ENCODE measurements around the gene SMPDL3A.
A peak's percentile ranks its signal among the peaks of the same experiment; 100 is the strongest.

Gene SMPDL3A

DNA sequence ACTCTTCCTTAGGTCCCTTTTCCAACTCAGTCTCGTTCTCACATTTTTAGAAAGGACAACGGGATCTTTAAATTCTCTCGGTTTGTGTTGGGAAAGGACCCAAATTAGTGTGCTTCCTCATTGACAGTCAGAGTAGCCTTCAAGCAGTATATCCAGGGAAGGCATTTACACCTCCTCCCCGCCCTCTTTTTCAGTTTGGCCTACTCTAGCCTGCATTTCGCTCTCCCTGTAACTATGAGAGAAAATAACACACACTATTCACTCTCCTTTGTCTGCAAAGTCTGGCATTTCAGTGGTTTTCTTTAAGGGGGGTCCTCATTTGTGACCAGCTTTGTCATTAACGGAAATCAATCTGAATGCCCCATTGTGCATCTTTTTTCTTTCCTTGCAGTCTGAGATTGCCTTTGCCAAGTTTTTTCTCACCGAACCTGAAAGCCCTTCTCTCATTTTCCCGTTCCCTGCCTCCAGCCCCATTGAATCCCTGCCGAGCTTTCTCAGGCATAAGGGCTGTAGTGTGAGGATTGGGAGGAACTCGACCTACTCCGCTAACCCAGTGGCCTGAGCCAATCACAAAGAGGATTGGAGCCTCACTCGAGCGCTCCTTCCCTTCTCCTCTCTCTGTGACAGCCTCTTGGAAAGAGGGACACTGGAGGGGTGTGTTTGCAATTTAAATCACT is 9.9 kb upstream of the SMPDL3A start:
- no peak for DNase-seq

DNA sequence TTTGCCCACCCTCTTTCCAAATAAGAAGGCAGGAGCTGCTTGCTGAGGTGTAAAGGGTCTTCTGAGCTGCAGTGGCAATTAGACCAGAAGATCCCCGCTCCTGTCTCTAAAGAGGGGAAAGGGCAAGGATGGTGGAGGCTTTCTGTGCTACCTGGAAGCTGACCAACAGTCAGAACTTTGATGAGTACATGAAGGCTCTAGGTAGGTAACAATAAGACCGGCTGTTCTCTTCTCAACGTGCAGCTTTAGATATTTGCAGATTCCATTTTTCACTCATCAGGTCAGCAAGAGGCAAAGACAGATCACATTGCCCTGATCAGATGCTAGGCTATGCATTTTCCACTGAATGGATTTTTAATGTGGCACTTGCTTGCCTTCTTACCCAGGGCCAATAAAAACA is 9.4 kb upstream of the SMPDL3A start, which contains the start of gene FABP7:
TSS of gene FABP7 (plus strand) at position 50 of the 400 bp plus-strand sequence. CDS start at position 129, 79 bp downstream.
- DNase-seq, result no peak

DNA sequence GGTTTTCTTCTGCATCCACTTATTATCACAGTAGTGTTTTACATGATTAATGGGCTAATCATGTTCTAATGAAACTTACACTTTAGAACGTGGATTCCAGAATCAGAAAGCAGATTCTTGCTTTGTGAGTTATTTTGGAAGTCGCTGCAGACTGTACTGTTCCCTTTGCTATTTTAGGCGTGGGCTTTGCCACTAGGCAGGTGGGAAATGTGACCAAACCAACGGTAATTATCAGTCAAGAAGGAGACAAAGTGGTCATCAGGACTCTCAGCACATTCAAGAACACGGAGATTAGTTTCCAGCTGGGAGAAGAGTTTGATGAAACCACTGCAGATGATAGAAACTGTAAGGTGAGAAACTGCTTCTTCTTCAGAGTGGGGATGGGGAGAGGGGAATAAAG is 8.9 kb upstream of the SMPDL3A start:
- no peak for DNase-seq

DNA sequence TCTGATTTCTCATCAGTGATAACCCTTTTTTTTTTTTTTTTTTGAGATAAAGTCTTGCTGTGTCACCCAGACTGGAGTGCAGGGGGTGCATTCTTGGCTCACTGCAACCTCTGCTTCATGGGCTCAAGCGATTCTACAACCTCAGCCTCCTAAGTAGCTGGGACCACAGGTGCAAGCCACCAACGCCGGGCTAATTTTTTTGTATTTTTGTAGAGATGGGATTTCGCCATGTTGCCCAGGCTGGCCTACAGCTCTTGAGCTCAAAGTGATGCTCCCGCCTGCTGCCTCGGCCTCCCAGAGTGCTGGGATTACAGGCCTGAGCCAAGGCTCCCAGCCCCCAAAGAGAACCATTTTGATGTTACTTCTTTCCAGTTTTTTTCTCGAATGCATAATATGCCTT is 7.3 kb upstream of the SMPDL3A start:
- DNase-seq, result no peak

DNA sequence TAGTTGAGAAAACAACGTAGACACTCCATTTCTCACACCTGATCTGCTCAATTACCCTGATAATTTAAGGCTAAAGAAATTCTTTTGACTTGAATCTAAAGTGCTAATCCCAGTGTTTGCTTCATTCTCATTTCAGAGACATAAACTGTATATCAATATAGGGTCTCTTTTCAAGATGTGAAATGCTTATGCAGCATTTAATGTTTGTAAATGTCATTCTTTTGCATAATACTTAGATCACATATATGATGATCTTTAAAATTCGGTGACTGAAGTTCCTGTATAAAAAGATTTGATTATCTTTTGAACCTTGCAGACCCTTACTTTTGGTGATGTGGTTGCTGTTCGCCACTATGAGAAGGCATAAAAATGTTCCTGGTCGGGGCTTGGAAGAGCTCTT is 5.7 kb upstream of the SMPDL3A start:
- DNase-seq, result no peak

DNA sequence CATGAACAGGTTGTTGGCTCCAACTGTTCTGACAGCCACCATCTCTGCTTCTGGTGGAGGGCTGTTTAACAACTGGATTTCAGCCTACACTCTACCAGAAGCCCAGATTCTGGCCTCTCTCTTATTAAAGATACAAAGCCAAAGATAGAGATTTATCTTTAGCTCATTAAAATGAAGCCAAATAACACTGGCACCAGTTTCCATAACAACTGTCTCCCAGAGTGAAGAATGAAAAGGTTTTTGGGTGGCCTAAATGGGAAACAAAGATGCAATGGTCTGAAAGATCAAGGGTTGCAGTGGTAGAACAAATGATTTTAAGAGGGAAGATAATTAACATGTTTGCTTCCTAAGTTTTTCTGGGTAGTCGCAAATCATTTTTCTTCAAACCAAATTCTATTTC is 3.2 kb upstream of the SMPDL3A start:
- no peak for DNase-seq

DNA sequence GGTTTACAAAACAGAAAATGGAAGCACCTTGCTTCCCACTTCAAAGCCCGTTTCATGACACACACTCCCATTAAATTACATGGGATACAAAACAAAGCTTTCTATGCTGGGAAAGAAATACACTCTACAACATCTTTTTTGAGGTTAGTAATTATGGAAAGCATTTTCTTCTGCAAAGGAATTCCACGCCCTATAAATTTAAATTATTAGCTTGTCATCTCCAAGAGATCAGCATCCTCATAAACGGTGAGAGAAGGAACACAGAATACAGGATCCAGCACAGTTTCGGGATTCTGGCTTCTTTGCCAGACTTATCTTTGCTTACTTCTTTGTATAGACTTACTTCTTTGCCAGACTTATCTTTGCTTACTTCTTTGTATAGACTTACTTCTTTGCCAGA is 1.3 kb upstream of the SMPDL3A start:
- DNase-seq, result no peak

DNA sequence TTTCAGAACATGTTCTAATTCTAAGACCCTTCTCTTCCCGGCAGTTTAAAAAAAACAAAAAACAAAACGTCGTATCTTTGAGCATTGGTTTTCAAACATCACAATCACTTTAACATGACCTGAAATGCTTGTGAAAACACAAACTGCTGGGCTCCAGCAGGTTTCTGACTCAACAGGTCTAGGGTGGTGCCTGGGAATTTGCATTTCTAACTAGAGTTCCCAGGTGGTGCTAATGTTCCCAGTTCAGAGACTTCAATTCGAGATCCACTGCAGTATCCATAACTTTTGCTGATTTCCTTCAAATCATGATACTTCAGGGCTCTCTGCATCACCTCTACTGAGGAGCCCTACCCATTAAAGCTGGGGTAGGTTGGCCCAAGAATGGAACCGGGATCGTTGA is 850 bp upstream of the SMPDL3A start:
- no peak for DNase-seq

DNA sequence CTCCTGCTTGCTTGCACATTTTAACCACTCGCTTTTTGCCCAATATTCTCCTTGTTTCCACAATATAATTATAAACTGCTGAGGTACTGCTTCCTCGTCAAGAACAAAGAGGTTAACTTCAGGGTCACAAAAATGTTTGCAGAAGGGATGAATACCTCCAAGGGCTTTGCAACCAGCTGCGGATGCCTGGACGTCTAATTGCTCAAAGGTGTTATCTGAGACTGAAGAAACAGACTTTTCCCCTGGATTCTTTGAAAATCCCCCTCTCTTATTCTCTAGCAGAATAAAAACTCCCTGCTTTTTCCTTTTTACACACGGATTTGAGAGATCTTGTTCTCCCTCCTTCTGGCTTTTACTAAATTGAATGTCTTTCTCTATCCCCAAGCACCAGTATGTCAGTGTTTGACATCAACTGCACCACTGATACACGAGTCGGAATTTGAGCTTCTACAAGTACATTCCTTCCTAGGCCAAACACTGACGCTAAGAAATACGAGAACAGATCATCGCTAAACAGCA is 336 bp upstream of the SMPDL3A start:
- DNase-seq, result peak; percentile 84

DNA sequence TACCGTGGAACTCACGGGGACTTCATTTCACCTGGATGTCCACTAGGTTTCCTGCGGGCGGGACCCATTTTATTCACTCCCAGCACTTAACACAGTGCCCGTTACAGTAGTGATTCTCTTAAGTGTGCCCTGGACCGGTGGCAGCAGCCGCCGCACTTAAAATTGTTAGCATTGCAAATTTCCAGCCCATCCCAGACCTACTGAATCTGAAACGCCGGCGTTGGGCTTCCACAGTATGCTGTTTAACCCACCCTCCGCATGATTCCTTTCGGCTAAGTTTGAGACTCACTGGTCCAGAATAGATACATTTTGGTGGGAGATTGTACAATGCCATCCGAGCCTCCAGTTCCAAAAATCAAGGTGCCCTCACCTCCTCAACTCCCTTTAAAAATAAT is 967 bp downstream of the SMPDL3A start:
- no peak for DNase-seq

DNA sequence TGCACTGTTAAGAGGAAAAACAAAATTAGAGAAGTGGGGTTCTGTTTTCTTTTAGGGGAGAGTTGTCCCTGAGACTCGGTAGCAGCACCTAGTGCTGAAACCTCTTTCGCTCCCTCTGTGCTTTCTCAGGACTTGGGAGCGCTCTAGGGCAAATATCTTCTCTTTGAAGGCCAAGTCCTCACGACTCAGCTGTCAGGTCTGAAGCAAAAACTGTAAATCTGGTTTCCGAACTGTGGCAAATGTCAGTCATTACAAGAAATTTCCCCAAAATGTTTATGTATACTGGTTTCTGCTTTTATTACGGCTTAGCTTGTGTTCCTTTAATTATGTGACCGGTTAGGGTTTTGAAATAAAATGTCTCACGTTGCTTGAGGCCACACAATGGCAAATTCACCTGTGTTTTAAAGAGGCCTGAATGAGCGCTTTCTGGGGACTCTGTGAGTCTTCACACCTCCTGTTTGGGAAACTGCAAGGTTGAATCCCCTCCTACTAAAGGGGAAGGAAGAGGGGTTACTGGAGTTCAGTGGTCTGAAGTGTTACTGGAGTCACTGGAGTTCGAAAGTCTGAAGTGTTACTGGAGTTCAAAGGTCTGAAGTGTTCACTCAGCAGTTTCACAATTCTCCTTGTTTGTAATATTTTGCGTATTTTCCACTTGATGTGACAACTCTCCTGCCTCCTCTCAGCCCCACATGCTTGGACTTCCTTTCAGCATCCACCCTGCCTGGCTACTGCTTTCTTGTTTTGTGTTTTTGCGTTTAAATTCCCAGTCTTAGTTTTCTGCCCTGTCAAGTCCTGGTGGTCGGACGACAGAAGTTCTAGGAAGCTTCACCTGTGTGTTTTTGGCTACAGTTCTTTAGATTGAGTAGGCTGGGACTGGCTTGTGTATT is 1.6 kb downstream of the SMPDL3A start:
- peak; percentile 65 for DNase-seq

DNA sequence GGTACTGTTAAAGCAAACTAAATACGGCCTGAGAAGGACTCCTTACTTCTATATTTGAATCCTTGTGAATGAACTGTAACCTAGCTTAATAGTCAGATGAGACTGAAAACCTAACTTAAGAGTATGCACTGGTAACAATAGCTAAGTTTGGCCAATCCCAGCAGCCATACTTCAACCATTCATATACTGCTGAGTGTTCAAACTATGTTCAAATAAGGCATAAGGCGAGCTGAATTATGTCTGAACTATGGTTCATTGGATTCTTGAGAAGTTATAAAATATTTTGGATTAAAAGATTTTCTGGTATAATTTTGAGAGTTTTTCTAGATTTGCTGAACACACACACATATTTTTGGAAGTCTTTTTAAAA is 2.2 kb downstream of the SMPDL3A start:
- DNase-seq, result no peak

DNA sequence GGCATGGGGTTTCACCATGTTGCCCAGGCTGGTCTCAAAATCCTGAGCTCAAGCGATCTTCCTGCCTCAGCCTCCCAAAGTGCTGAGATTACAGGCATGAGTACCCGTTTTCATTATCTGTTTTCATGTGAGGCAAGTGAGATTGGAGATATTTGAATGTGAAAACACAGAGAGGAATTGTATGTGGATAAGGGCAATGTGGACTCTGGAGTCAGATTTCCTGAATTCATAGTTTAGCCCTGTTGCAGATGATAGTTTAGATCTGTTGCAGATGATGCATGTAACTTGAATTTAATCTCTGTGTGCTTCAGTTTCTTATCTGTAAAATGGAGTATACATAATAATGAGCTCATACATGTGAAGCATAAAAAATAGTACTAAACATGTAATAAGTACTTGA is 3.7 kb downstream of the SMPDL3A start:
- DNase-seq, result no peak

DNA sequence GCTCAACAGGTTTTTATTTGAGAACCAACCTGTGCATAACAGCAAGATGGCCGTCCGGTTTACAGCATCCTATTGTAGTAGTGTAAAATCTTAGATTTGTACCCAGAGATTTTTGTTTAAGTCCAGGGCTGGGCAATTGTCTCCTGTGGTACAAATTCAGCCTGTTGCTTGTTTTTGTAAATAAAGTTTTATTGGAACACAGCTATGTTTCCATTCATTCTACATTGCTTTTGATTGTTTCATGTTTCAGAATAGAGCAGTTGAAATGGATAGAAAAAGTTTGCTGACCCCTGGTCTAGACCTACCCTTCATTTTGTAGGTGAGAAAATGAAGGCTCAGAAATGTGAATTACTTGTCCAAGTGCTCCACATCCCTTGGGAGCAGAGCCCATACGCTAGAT is 8.5 kb downstream of the SMPDL3A start:
- no peak for DNase-seq

DNA sequence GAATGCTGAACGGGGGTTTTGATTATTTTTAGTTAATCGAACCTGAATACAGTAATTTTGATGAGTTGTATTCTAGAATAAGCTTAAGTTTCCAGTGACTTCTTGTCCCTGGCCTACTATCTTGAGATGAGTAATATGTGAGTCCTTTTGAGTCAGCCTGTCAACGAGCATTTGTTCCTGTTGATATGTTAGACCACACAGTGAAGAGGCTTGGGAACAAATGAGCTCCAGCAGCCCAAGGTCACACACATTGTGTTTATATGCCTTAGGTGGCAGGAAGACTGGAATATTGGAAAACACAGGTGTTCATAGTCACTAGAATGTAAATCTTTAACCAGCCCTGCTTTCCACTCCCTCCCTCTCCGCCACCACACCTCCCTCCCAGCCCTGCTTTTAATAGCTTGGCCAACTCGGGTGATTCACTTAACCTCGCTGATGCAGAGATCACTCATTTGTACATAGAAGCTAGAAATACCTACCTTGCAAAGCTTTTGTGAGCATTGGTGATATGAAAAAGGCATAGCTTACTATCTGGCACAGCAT is 9.1 kb downstream of the SMPDL3A start:
- DNase-seq, result no peak

DNA sequence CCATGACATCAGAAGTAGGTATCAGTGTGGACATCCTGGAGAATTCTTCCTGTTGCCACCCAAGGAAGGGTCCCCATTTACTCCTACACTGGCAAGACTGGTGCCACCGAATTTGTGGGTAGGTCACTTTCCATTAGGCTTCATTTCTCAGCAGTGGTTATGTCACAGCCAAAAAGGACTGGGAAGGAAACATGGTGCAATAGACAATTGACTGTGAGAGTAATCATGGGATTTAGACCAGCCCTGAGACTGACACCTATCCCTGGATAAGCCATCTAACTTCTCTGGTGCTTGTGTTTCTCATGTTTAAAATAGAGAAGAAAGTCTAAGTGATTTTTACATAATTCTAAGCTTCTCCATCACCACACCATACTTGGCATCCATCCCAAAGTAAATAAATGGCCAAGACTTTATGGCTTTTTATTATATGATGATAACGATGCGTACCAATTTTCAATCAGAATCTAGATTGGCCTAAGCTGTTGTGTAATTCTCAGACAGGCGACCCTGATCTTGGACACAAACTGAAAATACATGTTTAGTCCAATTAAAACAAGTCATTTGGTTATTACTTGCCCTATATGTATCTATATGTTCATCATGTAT is 10.2 kb downstream of the SMPDL3A start:
- no peak for DNase-seq

DNA sequence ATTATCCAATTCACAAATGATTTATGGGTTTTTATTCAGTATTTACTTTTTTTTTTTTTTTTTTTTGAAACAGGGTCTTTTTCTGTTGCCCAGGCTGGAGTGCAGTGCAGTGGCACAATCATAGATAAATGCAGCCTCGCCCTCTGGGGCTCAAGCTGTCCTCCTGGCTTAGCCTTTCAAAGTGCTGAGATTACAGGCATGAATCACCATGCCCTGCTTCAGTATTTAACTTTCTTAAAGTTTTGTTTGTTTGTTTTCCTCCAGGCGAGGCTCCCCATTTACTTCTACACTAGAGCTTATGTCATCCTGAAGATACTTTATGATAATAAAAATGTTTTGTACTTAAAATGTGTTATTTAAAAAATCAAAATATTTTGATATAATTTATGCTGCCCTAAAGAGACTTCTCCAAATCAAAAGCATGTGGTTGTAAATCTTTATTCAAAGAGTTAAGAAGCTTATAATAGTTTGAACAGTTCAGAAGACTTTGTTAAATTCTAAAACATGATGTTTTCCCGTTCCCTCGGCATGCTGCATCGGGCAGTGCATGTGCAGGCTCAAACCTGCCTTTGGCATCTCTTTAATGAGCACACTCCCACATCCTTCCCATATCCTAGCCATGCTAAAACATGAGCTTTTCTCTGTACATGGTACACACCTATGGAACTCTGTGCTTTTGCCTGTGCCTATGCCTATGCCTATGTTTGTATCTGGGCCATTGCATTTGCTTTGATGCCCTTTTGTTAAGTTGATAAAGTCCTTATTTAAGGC is 11.0 kb downstream of the SMPDL3A start:
- DNase-seq, result no peak

DNA sequence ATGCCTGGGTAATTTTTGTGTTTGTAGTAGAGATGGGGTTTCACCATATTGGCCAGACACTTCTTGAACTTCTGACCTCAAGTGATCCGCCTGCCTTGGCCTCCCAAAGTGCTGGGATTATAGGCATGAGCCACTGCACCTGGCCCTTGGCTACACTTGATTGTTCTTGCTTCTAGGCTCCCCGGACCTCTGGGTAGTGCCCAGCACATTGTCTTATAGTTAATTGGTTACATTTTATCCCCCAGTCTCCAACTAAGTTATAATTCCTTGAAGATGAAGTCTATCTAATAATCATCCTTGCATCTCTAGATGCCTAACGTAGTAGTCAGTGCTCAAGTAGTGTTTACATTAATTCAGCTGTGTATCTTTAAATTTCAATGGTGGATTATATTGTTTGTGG is 11.8 kb downstream of the SMPDL3A start:
- DNase-seq, result no peak

DNA sequence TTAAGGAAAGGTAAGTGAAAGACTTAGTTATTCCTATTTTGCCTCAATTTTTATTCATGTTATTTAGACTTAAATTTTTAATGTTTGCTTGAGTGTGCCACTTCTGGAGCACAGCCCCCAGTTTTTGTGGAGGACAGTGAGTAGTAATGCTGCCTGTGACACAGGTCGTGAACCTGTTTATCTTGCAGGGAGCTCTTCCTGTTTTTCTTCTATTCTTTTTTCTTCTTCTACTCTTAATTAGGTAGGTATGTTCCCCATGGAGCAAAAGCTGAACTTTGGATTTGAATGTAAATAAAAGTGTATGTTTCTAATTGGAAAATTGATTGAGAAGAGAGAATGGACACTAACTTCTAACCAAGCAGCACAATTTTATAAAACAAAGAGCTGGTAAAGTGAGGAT is 12.3 kb downstream of the SMPDL3A start:
- DNase-seq, result no peak

DNA sequence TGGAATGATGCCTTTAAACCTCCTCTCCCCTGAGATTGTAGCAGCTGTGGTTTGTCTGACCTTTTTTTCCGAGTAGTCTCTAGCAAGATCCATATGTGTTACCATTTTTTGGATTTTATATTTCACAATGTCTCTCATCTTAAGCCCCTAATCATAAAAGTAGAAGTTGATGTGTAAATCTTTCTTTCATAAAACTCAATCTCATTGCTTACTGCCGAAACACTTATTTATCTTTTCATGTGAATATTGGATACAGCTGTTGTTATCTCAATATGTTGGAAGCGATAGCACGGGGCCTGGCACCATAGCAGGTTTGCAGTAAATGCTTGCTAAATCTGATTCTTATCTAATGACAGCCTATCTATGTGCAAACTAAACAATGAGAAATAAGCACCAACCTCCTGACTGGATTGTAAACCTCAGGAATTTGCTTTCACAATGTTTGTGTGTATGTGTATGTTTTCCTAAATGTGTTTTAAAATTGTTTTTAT is 14.2 kb downstream of the SMPDL3A start:
- no peak for DNase-seq

DNA sequence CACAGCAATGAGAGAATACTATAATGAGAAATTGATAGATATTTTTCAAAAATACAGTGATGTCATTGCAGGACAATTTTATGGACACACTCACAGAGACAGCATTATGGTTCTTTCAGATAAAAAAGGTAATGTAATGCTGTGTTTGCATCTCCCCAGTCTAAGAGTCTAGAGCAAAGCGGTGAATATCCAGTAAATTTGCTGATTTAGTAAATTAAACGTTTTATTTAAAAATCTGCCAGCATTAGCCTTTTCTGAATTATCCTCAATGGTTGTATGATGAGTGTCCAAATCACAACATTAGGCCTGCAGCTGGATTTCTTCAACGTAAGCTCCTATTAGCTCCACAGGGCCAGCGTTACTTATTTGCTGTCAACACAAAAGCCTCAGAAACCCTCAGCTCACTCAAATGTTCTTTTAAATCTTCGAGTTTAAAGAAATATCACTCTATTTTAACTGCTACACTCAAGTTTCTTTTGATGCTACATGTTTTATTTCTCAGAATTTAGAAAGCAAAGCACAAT is 16.0 kb downstream of the SMPDL3A start:
- DNase-seq, result no peak

DNA sequence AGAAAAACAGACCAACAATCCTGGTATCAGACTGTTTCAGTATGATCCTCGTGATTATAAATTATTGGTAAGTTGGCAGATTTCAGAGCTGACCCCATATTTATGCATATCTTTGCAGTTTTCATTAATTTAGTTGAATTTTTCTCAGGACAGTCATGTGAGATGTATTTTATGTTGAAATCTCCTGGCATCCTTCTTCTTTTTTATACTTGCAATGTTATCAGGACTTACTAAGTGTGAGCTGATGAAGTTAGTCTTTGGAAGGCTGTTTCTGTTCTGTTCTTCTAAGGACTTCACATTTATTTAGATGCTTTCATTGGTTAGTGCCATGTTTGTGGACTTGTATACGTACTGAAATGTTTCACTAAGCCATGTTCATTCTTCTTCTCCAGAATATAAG is 17.2 kb downstream of the SMPDL3A start:
- DNase-seq, result no peak

Data from DMS79 treated with DMSO at 0.1 percent for 48 hours (cell line).